22Rv1 (cell line): ENCODE measurements around the gene SYPL2.

ENCODE experiments used
- ZFX ChIP-seq: fragments of 450-650 bp; IDR thresholded peaks from 2 replicates; pipeline ENCODE4 v1.6.1; 2017; ENCODE audit warnings: antibody characterized with exemption, borderline replicate concordance
- TF ChIP-seq, protein P1 (sequence below): fragments of 450-650 bp; IDR thresholded peaks from 2 replicates; pipeline ENCODE4 v1.5.1; 2017; ENCODE audit warnings: mild to moderate bottlenecking

DNA sequence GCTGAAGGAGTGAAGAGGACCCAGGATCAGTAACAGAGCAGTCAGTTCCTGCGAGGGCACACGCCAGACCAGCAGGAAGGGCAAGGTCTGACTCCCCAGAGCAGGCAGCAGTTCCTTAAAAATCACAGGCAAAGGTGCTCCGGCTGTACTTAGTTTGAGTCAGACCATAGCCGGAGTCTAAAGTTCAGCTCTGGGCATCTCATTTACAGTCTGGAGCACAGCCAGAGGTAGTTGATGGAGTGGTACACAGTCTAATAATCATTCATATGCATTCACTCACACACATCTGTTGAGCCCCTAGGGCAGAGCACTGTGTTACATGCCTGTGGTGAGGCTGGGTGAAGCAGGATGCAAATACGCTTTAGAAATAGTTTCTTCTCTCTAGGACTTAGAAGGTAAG, 50.5 kb downstream of the SYPL2 start:
- TF ChIP-seq, protein P1, sequence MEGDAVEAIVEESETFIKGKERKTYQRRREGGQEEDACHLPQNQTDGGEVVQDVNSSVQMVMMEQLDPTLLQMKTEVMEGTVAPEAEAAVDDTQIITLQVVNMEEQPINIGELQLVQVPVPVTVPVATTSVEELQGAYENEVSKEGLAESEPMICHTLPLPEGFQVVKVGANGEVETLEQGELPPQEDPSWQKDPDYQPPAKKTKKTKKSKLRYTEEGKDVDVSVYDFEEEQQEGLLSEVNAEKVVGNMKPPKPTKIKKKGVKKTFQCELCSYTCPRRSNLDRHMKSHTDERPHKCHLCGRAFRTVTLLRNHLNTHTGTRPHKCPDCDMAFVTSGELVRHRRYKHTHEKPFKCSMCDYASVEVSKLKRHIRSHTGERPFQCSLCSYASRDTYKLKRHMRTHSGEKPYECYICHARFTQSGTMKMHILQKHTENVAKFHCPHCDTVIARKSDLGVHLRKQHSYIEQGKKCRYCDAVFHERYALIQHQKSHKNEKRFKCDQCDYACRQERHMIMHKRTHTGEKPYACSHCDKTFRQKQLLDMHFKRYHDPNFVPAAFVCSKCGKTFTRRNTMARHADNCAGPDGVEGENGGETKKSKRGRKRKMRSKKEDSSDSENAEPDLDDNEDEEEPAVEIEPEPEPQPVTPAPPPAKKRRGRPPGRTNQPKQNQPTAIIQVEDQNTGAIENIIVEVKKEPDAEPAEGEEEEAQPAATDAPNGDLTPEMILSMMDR: no peak
- TF ChIP-seq ZFX: no peak
